Measurements from ENCODE around the gene ESPN. TPM values are rescaled to one million over a fixed set of nuclear protein-coding genes. Genes with fewer than 3 reads are reported as not detected.

ESPN gene
- total RNA-seq, 1 experiment from 2014 or later, result 8.5 TPM

DNA sequence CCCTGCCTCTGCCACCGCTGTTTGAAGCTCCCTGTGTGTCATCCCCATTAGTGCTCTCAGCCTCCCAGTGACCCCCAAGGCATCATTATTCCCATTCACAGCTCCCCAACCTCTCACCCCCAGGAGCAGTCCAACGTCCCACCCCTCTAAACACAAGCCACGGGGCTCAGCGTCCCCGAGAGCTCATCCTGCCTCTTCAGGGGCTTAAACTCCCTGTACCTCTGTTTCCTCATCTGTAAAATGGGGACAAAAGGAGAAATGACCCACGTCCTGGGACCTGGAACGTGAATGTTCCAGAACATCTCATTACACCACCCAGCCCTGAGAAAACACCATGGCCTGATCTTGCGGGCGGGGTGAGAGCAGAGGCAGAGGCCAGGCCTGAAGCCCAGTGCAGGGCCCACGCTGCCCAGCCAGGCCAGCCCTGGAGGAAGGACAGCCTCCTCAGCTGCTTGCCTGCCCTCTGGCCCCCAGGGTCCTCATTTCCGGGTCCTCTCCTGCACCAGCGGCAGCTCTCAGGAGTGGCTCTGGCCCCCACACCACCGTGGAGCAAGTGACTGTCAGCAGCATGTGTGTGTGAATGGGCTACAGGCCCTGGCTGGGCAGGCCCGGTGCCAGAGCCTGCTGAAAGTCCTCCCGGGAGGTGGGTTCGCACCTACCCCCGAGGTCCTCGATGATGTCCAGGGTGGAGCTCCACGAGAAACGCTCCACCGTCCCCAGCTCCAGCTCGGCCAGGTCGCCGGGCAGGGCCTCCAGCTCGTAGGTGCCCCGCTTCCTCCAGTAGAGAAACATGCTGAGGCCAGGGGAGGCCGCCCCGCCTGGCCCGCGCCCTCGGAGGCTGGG, 81.0 kb downstream of the ESPN start:
- ChIA-PET POLR2A (no interaction called here), CTCF (interaction anchor here (0.6 kb wide), 1 partner anchor 12 kb away, joined by 3 read pairs; no protein-coding TSS in a partner anchor)
- Histone ChIP-seq H3K27me3 (ENCODE audit: control insufficient read depth, insufficient read depth, low read length) (no peaks in the 10 kb centered on the region), H3K27ac (ENCODE audit: low read length) (no peak overlapping the region), H3K4me1 (ENCODE audit: control insufficient read depth, insufficient read depth, low read length) (no peaks in the 10 kb centered on the region), H3K36me3 (ENCODE audit: control insufficient read depth, insufficient read depth, low read length) (no peaks in the 10 kb centered on the region), H3K9me3 (ENCODE audit: control insufficient read depth, insufficient read depth, low read depth, low read length) (no peaks in the 10 kb centered on the region), H3K4me3 (ENCODE audit: low read depth in 2 of 2, low read length in 2 of 2) (no peak overlapping the region)
- TF ChIP-seq, protein P1, sequence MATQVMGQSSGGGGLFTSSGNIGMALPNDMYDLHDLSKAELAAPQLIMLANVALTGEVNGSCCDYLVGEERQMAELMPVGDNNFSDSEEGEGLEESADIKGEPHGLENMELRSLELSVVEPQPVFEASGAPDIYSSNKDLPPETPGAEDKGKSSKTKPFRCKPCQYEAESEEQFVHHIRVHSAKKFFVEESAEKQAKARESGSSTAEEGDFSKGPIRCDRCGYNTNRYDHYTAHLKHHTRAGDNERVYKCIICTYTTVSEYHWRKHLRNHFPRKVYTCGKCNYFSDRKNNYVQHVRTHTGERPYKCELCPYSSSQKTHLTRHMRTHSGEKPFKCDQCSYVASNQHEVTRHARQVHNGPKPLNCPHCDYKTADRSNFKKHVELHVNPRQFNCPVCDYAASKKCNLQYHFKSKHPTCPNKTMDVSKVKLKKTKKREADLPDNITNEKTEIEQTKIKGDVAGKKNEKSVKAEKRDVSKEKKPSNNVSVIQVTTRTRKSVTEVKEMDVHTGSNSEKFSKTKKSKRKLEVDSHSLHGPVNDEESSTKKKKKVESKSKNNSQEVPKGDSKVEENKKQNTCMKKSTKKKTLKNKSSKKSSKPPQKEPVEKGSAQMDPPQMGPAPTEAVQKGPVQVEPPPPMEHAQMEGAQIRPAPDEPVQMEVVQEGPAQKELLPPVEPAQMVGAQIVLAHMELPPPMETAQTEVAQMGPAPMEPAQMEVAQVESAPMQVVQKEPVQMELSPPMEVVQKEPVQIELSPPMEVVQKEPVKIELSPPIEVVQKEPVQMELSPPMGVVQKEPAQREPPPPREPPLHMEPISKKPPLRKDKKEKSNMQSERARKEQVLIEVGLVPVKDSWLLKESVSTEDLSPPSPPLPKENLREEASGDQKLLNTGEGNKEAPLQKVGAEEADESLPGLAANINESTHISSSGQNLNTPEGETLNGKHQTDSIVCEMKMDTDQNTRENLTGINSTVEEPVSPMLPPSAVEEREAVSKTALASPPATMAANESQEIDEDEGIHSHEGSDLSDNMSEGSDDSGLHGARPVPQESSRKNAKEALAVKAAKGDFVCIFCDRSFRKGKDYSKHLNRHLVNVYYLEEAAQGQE (IDR thresholded peaks at IDR 0.05; ENCODE audit: insufficient read depth in 1 of 2, low read depth in 2 of 2, low read length in 1 of 2), result no peak
- TF ChIP-seq POLR2AphosphoS5 (IDR thresholded peaks at IDR 0.05; ENCODE audit: low read depth, low read length) (no peak), TCF7L2 (IDR thresholded peaks at IDR 0.05; ENCODE audit: low read depth, low read length) (no peak), SIN3A (IDR thresholded peaks at IDR 0.05; ENCODE audit: borderline replicate concordance, insufficient read depth, low read depth, low read length) (no peak)
- TF ChIP-seq, protein P2, sequence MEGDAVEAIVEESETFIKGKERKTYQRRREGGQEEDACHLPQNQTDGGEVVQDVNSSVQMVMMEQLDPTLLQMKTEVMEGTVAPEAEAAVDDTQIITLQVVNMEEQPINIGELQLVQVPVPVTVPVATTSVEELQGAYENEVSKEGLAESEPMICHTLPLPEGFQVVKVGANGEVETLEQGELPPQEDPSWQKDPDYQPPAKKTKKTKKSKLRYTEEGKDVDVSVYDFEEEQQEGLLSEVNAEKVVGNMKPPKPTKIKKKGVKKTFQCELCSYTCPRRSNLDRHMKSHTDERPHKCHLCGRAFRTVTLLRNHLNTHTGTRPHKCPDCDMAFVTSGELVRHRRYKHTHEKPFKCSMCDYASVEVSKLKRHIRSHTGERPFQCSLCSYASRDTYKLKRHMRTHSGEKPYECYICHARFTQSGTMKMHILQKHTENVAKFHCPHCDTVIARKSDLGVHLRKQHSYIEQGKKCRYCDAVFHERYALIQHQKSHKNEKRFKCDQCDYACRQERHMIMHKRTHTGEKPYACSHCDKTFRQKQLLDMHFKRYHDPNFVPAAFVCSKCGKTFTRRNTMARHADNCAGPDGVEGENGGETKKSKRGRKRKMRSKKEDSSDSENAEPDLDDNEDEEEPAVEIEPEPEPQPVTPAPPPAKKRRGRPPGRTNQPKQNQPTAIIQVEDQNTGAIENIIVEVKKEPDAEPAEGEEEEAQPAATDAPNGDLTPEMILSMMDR (IDR thresholded peaks at IDR 0.05), result no peak
- DNase-seq (ENCODE audit: low read depth, low spot score) (no peak), ATAC-seq (no peak)
- intact Hi-C loops (cut with micrococcal nuclease; ENCODE audit: unreplicated experiment) (no loop called here), in situ Hi-C loops (cut with HindIII; ENCODE audit: low pct_unique_long_range_greater_than_20kb, low sequenced_read_pairs) (no loop called here)
- no TSS peak for BruUV-seq (replicated peaks)

- TF ChIP-seq TCF7L2 (IDR thresholded peaks at IDR 0.05; ENCODE audit: low read depth, low read length) (no peak), SIN3A (IDR thresholded peaks at IDR 0.05; ENCODE audit: borderline replicate concordance, insufficient read depth, low read depth, low read length) (no peak), POLR2AphosphoS5 (IDR thresholded peaks at IDR 0.05; ENCODE audit: low read depth, low read length) (no peak)
- TF ChIP-seq, protein P2 (IDR thresholded peaks at IDR 0.05), result no peak
- TF ChIP-seq, protein P1 (IDR thresholded peaks at IDR 0.05; ENCODE audit: insufficient read depth in 1 of 2, low read depth in 2 of 2, low read length in 1 of 2), result no peak
- BruUV-seq (replicated peaks), result no TSS peak
- intact Hi-C loops (cut with micrococcal nuclease; ENCODE audit: unreplicated experiment) (no loop called here), in situ Hi-C loops (cut with HindIII; ENCODE audit: low pct_unique_long_range_greater_than_20kb, low sequenced_read_pairs) (no loop called here)
- H3K4me1 ChIP-seq (ENCODE audit: control insufficient read depth, insufficient read depth, low read length), result no peaks in the 10 kb centered on the region
- no peaks in the 10 kb centered on the region for H3K9me3 ChIP-seq (ENCODE audit: control insufficient read depth, insufficient read depth, low read depth, low read length)
- CTCF ChIA-PET, result no interaction called here
- POLR2A ChIA-PET, result no interaction called here
- no peak overlapping the region for H3K27ac ChIP-seq (ENCODE audit: low read length)
- no peaks in the 10 kb centered on the region for H3K27me3 ChIP-seq (ENCODE audit: control insufficient read depth, insufficient read depth, low read length)
- H3K4me3 ChIP-seq (ENCODE audit: low read depth in 2 of 2, low read length in 2 of 2), result no peak overlapping the region
- ATAC-seq (no peak), DNase-seq (ENCODE audit: low read depth, low spot score) (no peak)
- no peaks in the 10 kb centered on the region for H3K36me3 ChIP-seq (ENCODE audit: control insufficient read depth, insufficient read depth, low read length)
These were observed 81.8 kb downstream of the ESPN start for GRCh38 chr1:6506210-6507036.

All from Panc1 (cell line).